Fibroblast of the aortic adventitia (primary cell): ENCODE results near the gene RARS1. TPM values are rescaled to one million over a fixed set of nuclear protein-coding genes. Genes with fewer than 3 reads are reported as not detected.
A peak's percentile ranks its signal among the peaks of the same experiment; 100 is the strongest.

ENCODE experiments used
- DNase-seq: peaks from one replicate; pipeline ENCODE4 v3.0.0-alpha.2; 2010; ENCODE audit warnings: low read depth
- H3K4me3 ChIP-seq: 2 replicates; pipeline ENCODE4 v1.5.1; 2011; ENCODE audit warnings: low read depth, mild to moderate bottlenecking, control low read depth, low read length, moderate library complexity
- total RNA-seq: library from RNA; depleted of rRNA; stranded (reverse); fragments of >200 nt; gene quantifications from 2 replicates; pipeline ENCODE4 v1.2.3, GENCODE V29; 2012; ENCODE audit warnings: low replicate concordance
- TF ChIP-seq, protein P1 (sequence below): IDR thresholded peaks from 2 replicates; pipeline ENCODE4 v1.5.1; 2011; ENCODE audit warnings: mild to moderate bottlenecking, low read length, control low read depth, inconsistent platforms; ENCODE audit not compliant: insufficient read depth

The RARS1 gene
- total RNA-seq, 1 donor = 165 TPM

DNA sequence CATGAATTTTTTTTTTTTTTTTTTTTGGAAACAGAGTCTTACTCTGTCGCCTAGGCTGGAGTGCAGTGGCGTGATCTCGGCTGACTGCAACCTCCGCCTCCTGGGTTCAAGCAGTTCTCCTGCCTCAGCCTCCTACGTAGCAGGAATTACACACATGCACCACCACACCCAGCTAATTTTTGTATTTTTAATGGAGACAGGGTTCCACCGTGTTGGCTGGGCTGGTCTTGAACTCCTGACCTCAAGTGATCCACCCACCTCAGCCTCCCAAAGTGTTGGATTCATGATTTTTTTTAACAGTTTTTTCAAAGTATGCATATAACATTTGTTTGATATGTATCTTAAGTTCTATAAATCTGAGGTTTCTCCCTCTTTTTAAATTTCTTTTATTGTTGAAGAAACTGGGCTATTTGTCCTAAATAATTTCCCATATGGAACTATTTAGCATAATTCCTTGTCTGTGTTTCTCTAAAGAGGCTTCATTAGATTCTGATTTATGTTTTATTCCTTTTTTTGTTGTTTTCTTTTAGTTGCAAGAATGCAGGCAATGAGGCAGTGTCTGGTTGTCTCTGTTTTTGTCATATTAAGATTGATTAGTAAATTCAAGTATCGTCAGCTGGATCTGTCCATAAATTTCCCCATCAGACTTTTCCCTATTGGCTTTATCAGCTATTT lies 16.4 kb downstream of the RARS1 start:
- H3K4me3 ChIP-seq = no peak overlapping the region
- DNase-seq = no peak
- TF ChIP-seq, protein P1, sequence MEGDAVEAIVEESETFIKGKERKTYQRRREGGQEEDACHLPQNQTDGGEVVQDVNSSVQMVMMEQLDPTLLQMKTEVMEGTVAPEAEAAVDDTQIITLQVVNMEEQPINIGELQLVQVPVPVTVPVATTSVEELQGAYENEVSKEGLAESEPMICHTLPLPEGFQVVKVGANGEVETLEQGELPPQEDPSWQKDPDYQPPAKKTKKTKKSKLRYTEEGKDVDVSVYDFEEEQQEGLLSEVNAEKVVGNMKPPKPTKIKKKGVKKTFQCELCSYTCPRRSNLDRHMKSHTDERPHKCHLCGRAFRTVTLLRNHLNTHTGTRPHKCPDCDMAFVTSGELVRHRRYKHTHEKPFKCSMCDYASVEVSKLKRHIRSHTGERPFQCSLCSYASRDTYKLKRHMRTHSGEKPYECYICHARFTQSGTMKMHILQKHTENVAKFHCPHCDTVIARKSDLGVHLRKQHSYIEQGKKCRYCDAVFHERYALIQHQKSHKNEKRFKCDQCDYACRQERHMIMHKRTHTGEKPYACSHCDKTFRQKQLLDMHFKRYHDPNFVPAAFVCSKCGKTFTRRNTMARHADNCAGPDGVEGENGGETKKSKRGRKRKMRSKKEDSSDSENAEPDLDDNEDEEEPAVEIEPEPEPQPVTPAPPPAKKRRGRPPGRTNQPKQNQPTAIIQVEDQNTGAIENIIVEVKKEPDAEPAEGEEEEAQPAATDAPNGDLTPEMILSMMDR = no peak

DNA sequence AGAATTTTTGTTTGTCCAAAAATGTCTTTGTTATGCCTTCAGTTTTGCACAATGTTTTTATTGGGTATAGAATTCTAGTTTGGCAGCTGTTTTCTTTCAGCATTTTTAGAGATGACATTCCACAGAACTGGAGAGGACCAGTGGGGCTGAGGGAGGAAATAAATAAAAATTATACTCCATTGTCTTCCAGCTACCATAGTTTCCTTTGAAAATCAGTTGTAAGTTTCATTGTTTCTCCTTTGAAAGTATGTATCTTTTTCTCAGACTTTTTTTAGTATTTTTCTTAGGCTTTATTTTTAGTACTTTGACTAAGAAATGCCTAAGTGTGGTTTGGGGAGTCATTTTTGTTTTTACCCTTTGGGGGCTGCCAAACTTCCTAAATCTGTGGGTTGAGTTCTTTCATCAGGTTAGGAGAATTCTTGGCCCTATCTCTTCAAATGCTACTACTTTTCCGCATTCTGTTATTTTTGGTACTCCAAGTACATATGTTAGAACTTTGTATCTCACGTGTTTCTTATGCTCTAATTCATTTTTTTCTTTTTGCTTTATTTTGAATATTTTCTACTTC lies 27.7 kb downstream of the RARS1 start:
- TF ChIP-seq, protein P1 = no peak
- H3K4me3 ChIP-seq = no peak overlapping the region
- no peak for DNase-seq

DNA sequence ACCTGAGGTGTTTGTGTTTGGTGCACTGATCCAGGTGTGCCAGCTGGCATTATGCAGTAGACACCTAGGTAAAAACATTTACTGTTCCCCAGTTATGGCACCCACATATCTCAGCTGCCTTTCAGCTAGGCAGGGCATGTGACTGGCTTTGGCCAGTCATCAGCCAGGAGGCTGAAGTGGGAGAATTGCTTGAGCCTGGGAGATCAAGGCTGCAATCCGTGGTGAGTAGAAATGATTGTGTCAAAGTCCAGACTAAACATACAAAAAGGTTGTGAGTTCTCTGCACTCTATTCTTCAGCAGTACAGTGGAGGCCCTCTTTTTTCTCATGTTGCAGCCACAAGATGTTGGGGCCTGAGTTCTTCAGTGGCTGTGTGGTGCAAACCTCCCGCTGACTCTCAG lies 39.6 kb downstream of the RARS1 start:
- no peak overlapping the region for H3K4me3 ChIP-seq
- no peak for DNase-seq
- TF ChIP-seq, protein P1 = no peak

DNA sequence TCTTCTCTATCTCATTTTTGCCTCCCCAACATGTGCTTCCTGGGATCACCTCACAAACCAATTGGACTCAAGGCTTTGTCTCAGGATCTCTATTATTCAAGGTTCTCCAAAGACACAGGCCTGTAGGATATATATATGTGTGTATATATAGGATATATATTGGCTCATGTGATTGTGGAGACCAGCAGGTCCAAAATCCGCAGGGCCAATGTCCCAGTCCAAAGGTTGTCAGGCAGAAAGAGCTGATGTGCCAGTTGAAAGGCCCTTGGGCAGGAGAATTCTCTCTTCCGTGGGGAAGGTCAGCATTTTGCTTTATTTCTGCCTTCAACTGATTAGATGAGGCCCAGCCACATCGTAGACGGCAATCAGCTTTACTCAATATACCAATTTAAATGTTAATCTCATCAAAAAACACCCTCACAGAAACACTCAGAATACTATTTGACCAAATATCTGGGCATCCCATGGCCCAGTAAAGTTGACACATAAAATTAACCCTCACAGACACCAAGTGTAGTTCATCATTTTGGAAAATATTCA lies 41.6 kb downstream of the RARS1 start:
- DNase-seq = no peak
- H3K4me3 ChIP-seq = no peak overlapping the region
- TF ChIP-seq, protein P1 = no peak

DNA sequence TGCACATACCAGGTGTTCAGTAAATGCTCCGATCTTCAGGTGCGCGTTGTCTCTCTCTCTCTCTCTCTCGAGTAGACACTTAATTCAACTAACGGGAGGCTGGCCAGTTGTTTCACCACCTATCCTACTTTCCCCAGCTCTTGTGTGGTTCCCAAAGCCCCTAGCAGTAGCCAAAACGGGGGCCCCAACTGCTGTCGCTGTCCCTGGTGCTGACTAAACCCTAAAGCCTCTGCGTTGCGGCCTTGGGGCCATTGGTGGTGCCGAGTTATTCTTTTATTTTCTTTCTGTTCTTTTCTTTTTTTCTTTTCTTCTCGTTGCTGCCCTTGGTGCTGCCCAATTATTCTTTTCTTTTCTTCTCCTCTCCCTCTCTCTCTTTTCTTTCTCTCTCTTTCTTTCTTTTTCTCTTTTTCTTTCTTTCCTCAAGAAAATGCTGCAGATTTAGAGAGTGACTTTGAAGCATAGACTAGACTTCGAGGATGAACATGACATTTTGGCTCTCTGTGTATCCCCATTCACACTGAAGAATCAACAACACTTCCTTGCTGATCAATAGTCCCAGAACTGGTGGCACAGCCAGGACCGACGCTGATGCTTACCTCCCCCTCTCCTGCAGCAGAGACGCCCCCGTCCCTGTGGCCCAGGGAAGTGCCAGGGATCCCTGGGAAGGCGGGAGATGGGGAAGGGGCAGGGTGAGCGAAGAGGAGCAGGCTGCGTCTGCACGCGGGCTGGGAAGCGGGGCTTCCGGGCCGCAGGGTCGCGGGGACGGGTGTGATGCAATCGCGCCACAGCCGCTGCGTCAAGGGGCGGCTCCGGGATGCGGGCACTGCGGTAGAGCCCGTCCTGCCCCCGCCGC lies 42.5 kb downstream of the RARS1 start, which contains the start of gene FBLL1:
TSS of gene FBLL1 (plus strand) at position 785 of the 853 bp plus-strand sequence. CDS start 200 bp downstream, outside the sequence.
- TF ChIP-seq, protein P1 = no peak
- H3K4me3 ChIP-seq = peak within 1 kb of the TSS; percentile 59
- peak; percentile 32 for DNase-seq

DNA sequence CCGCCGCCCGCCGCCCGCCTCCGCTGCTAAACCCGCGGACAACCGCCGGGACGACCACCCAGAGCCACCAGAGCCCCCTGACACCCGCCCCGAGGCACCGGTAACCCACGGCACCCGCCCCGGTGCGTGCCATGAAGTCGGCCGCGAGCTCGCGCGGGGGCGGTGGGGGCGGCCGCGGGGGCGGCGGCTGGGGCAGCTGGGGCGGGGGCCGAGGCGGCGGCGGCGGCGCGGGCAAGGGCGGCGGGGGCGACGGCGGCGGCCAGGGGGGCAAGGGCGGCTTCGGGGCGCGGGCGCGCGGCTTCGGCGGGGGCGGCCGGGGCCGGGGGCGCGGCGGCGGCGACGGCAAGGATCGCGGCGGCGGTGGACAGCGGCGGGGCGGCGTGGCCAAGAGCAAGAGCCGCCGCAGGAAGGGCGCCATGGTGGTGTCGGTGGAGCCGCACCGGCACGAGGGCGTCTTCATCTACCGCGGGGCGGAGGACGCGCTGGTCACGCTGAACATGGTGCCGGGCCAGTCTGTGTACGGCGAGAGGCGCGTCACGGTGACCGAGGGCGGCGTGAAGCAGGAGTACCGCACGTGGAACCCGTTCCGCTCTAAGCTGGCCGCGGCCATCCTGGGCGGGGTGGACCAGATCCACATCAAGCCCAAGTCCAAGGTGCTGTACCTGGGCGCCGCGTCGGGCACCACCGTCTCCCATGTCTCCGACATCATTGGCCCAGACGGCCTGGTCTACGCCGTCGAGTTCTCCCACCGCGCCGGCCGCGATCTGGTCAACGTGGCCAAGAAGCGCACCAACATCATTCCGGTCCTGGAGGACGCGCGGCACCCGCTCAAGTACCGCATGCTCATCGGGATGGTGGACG lies 43.3 kb downstream of the RARS1 start:
- DNase-seq = no peak
- peak overlapping the region; percentile 59 for H3K4me3 ChIP-seq
- TF ChIP-seq, protein P1 = no peak
